H1 (cell line): ENCODE data around the gene SEPTIN7.

Source experiments
- ATF3 ChIP-seq: IDR thresholded peaks from 2 replicates; pipeline ENCODE4 v1.6.1; 2011; ENCODE audit warnings: low read depth, mild to moderate bottlenecking, low read length; ENCODE audit not compliant: insufficient read depth
- CHD1 ChIP-seq: IDR thresholded peaks from 2 replicates; pipeline ENCODE4 v1.6.1; 2012; ENCODE audit warnings: low read depth, low read length, improper control_type of control experiment
- EGR1 ChIP-seq: IDR thresholded peaks from 2 replicates; pipeline ENCODE4 v1.6.1; 2011; ENCODE audit warnings: low read depth, low read length, borderline replicate concordance
- EZH2 ChIP-seq: fragments of 200-600 bp; sonication (generic); IDR thresholded peaks from 2 replicates; pipeline ENCODE4 v1.7.1; 2012; ENCODE audit warnings: low read depth, mild to moderate bottlenecking, moderate library complexity, low read length, inconsistent platforms; ENCODE audit not compliant: severe bottlenecking
- JUN ChIP-seq: IDR thresholded peaks from 2 replicates; pipeline ENCODE4 v1.6.1; 2011; ENCODE audit warnings: low read depth, mild to moderate bottlenecking, improper control_type of control experiment, low read length
- SRF ChIP-seq: IDR thresholded peaks from 2 replicates; pipeline ENCODE4 v1.6.1; 2011; ENCODE audit warnings: mild to moderate bottlenecking, low read depth, low read length, moderate library complexity
- TEAD4 ChIP-seq: IDR thresholded peaks from 2 replicates; pipeline ENCODE4 v1.6.1; 2012; ENCODE audit warnings: low read depth, low read length, inconsistent platforms, mixed read lengths

- TF ChIP-seq JUN (no peak), EZH2 (no peak), TEAD4 (no peak), ATF3 (no peak), CHD1 (no peak), SRF (no peak), EGR1 (peak; percentile 83; the same call in 1 of the 2 replicates)
These were observed at the start of gene SEPTIN7 for GRCh38 chr7:35800718-35801391.
